Astrocyte (in vitro differentiated cells and primary cell): ENCODE results near the gene STK40. TPM values are rescaled to one million over a fixed set of nuclear protein-coding genes. Genes with fewer than 3 reads are reported as not detected.

Experiments used
- DNase-seq: peaks from one replicate; pipeline ENCODE4 v3.0.0-alpha.2; 2010; ENCODE audit warnings: low read depth
- FAIRE-seq: peaks from 2 replicates; lab custom pipeline; 2011; peaks lifted over from hg19 to GRCh38; lab: Jason Lieb, UNC
- H2AFZ ChIP-seq: 2 replicates; pipeline ENCODE4 v1.6.0; 2012; ENCODE audit warnings: low read depth, low read length, inconsistent platforms
- H3K27ac ChIP-seq: 2 replicates; pipeline ENCODE4 v1.5.1; 2011; ENCODE audit warnings: low read depth, low read length, inconsistent platforms
- H3K27me3 ChIP-seq: 2 replicates; pipeline ENCODE4 v1.6.0; 2011; ENCODE audit warnings: low read length, inconsistent platforms; ENCODE audit not compliant: insufficient read depth
- H3K36me3 ChIP-seq: 2 replicates; pipeline ENCODE4 v1.5.1; 2011; ENCODE audit warnings: low read length, inconsistent platforms; ENCODE audit not compliant: insufficient read depth
- H3K4me1 ChIP-seq: 2 replicates; pipeline ENCODE4 v1.5.1; 2011; ENCODE audit warnings: low read length, inconsistent platforms; ENCODE audit not compliant: insufficient read depth
- H3K4me2 ChIP-seq: 2 replicates; pipeline ENCODE4 v1.6.0; 2012; ENCODE audit warnings: low read length, inconsistent platforms
- H3K4me3 ChIP-seq: 2 replicates; pipeline ENCODE4 v1.5.1; 2011; ENCODE audit warnings: low read depth, mild to moderate bottlenecking, low read length, inconsistent platforms; ENCODE audit not compliant: insufficient read depth
- H3K79me2 ChIP-seq: 2 replicates; pipeline ENCODE4 v1.6.0; 2012; ENCODE audit warnings: mild to moderate bottlenecking, low read length, inconsistent platforms; ENCODE audit not compliant: insufficient read depth
- H3K9ac ChIP-seq: 2 replicates; pipeline ENCODE4 v1.6.0; 2012; ENCODE audit warnings: mild to moderate bottlenecking, low read length, inconsistent platforms
- H3K9me3 ChIP-seq: 2 replicates; pipeline ENCODE4 v1.5.1; 2012; ENCODE audit warnings: low read depth, mild to moderate bottlenecking, low read length, inconsistent platforms; ENCODE audit not compliant: insufficient read depth
- H4K20me1 ChIP-seq: 2 replicates; pipeline ENCODE4 v1.6.0; 2012; ENCODE audit warnings: low read length, inconsistent platforms; ENCODE audit not compliant: insufficient read depth
- H3K27ac Mint-ChIP-seq: one replicate; pipeline ENCODE4 v1.8.0; 2021; ENCODE audit warnings: mild to moderate bottlenecking, mixed read lengths; ENCODE audit not compliant: unreplicated experiment
- H3K27me3 Mint-ChIP-seq: one replicate; pipeline ENCODE4 v1.8.0; 2021; ENCODE audit warnings: low read depth, mixed read lengths; ENCODE audit not compliant: unreplicated experiment
- H3K36me3 Mint-ChIP-seq: one replicate; pipeline ENCODE4 v1.8.0; 2021; ENCODE audit warnings: low read depth, mixed read lengths; ENCODE audit not compliant: unreplicated experiment
- H3K4me1 Mint-ChIP-seq: one replicate; pipeline ENCODE4 v1.8.0; 2021; ENCODE audit warnings: low read depth, mixed read lengths; ENCODE audit not compliant: unreplicated experiment
- H3K4me3 Mint-ChIP-seq: one replicate; pipeline ENCODE4 v1.8.0; 2021; ENCODE audit warnings: mild to moderate bottlenecking, moderate library complexity, mixed read lengths; ENCODE audit not compliant: unreplicated experiment
- H3K9me3 Mint-ChIP-seq: one replicate; pipeline ENCODE4 v1.8.0; 2021; ENCODE audit warnings: mild to moderate bottlenecking, mixed read lengths; ENCODE audit not compliant: unreplicated experiment
- EZH2 ChIP-seq: IDR thresholded peaks from 2 replicates; pipeline ENCODE4 v1.6.1; 2012; ENCODE audit warnings: mild to moderate bottlenecking, low read length, inconsistent platforms; ENCODE audit not compliant: insufficient read depth
- total RNA-seq: library from RNA; stranded (reverse); gene quantifications from 2 replicates; pipeline ENCODE4 v1.2.1, GENCODE V29; 2021
- TF ChIP-seq, protein P1 (sequence below): IDR thresholded peaks from 2 replicates; pipeline ENCODE4 v1.5.1; 2011; ENCODE audit warnings: low read depth, mild to moderate bottlenecking, inconsistent platforms, low read length, moderate library complexity; ENCODE audit not compliant: insufficient read depth

STK40 gene
- total RNA-seq, 1 donor from 2014 or later = 71.1 TPM

DNA sequence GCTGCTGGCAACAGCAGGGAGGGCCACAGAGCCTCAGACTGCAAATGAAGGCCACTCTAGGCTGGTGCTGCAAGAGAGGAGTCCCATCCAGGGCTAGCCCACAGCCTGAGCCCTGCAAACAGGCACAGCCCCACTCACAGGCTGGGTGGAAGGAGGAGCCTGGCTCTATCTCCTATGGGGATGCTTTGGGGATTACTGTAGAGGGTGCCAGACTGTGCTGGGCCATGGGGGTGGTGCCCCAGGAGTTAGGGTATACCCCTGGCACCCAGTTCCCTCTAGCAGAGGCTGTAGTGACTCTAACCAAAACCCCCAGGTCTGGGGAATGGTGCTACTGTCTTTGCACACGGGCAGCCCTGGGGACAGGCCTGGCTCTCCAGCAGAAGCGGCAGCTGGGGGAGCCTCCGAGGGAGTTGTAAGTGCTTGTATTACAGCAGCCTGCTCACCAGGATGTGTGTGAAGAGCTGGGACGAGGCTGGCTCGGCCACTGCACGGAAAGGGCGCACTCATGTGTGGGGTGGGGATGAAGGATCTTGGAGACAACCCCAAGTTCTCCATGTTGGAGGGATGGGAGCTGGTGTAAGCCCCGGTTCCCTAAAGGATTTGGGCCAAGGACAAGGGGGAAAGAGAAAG, 38.9 kb downstream of the STK40 start:
- no peak overlapping the region for H3K9ac ChIP-seq
- no peaks in the 10 kb centered on the region for H3K79me2 ChIP-seq
- DNase-seq = no peak
- H3K36me3 ChIP-seq = peaks cover 17% of the 10 kb centered on the region
- H3K27ac ChIP-seq = no peak overlapping the region
- peaks cover 40% of the 10 kb centered on the region for H3K4me1 ChIP-seq
- FAIRE-seq = no peak
- no peaks in the 10 kb centered on the region for H3K27me3 Mint-ChIP-seq
- peak overlapping the region; percentile 12 for H3K27ac Mint-ChIP-seq
- no peak overlapping the region for H3K4me3 Mint-ChIP-seq
- TF ChIP-seq EZH2 = no peak
- TF ChIP-seq, protein P1, sequence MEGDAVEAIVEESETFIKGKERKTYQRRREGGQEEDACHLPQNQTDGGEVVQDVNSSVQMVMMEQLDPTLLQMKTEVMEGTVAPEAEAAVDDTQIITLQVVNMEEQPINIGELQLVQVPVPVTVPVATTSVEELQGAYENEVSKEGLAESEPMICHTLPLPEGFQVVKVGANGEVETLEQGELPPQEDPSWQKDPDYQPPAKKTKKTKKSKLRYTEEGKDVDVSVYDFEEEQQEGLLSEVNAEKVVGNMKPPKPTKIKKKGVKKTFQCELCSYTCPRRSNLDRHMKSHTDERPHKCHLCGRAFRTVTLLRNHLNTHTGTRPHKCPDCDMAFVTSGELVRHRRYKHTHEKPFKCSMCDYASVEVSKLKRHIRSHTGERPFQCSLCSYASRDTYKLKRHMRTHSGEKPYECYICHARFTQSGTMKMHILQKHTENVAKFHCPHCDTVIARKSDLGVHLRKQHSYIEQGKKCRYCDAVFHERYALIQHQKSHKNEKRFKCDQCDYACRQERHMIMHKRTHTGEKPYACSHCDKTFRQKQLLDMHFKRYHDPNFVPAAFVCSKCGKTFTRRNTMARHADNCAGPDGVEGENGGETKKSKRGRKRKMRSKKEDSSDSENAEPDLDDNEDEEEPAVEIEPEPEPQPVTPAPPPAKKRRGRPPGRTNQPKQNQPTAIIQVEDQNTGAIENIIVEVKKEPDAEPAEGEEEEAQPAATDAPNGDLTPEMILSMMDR = no peak
- peaks cover 31% of the 10 kb centered on the region for H3K36me3 Mint-ChIP-seq
- no peaks in the 10 kb centered on the region for H3K27me3 ChIP-seq
- no peak overlapping the region for H3K4me2 ChIP-seq
- no peaks in the 10 kb centered on the region for H3K9me3 Mint-ChIP-seq
- peaks cover 34% of the 10 kb centered on the region for H3K4me1 Mint-ChIP-seq
- no peak overlapping the region for H2AFZ ChIP-seq
- H3K4me3 ChIP-seq = no peak overlapping the region
- H3K9me3 ChIP-seq = no peaks in the 10 kb centered on the region
- no peaks in the 10 kb centered on the region for H4K20me1 ChIP-seq

DNA sequence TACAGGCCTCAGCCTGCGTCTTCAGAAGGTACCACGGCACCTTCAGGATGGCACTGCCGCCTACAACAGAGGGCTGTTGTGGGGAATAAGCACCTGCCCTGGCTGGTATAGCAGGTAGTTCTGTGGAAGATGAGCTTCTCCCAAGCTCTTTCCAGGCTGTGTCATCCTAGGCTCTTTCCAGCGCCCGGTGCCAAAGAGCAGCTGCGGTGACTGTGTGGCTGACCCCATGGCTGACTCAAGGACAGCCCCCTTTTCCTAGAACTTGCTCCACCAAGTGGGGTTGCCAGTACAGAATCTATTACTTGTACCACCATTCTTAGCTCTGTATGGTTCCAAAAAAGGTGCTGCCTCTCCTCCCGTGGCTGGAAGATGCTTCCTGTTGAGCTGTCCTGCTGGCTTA, 40.4 kb downstream of the STK40 start:
- Mint-ChIP-seq H3K4me1 (peaks cover 19% of the 10 kb centered on the region), H3K36me3 (peaks cover 30% of the 10 kb centered on the region), H3K27me3 (no peaks in the 10 kb centered on the region), H3K4me3 (no peak overlapping the region), H3K27ac (no peak overlapping the region), H3K9me3 (no peaks in the 10 kb centered on the region)
- H3K79me2 ChIP-seq = no peaks in the 10 kb centered on the region
- peaks cover 17% of the 10 kb centered on the region for H3K36me3 ChIP-seq
- H3K9ac ChIP-seq = no peak overlapping the region
- no peak overlapping the region for H2AFZ ChIP-seq
- H4K20me1 ChIP-seq = no peaks in the 10 kb centered on the region
- DNase-seq (no peak), FAIRE-seq (no peak)
- no peak for TF ChIP-seq EZH2
- TF ChIP-seq, protein P1 = no peak
- H3K9me3 ChIP-seq = no peaks in the 10 kb centered on the region
- no peak overlapping the region for H3K27ac ChIP-seq
- H3K27me3 ChIP-seq = no peaks in the 10 kb centered on the region
- H3K4me3 ChIP-seq = no peak overlapping the region
- H3K4me1 ChIP-seq = peaks cover 25% of the 10 kb centered on the region
- no peak overlapping the region for H3K4me2 ChIP-seq

DNA sequence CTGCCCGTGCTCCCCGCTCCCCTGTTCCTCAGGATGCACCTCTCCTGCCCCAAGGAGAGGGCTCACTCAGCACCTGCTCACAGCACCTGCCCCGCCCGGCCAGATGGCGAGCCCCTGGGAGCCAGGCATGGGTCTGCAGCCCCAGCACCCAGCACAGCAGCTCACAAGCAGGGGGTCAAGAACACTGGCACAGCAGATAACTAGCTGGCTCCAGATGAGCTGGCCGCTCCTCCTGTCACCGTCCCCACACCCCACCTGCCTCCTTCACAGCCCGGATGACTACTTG, 41.4 kb downstream of the STK40 start:
- H3K4me1 ChIP-seq = peaks cover 14% of the 10 kb centered on the region
- H3K27ac Mint-ChIP-seq = no peak overlapping the region
- H3K27me3 ChIP-seq = no peaks in the 10 kb centered on the region
- no peak overlapping the region for H3K9ac ChIP-seq
- no peak overlapping the region for H3K4me3 Mint-ChIP-seq
- H4K20me1 ChIP-seq = no peaks in the 10 kb centered on the region
- TF ChIP-seq, protein P1 = no peak
- TF ChIP-seq EZH2 = no peak
- FAIRE-seq (no peak), DNase-seq (no peak)
- H3K4me3 ChIP-seq = no peak overlapping the region
- H3K79me2 ChIP-seq = no peaks in the 10 kb centered on the region
- peaks cover 31% of the 10 kb centered on the region for H3K36me3 Mint-ChIP-seq
- H2AFZ ChIP-seq = no peak overlapping the region
- H3K9me3 Mint-ChIP-seq = no peaks in the 10 kb centered on the region
- H3K4me1 Mint-ChIP-seq = peaks cover 16% of the 10 kb centered on the region
- no peaks in the 10 kb centered on the region for H3K9me3 ChIP-seq
- no peaks in the 10 kb centered on the region for H3K27me3 Mint-ChIP-seq
- no peak overlapping the region for H3K4me2 ChIP-seq
- H3K27ac ChIP-seq = no peak overlapping the region
- H3K36me3 ChIP-seq = peaks cover 17% of the 10 kb centered on the region
